OCI-M1 (cell line): ENCODE results near the gene STUM.

ENCODE experiments used
- DNase-seq: peaks from one replicate; lab custom pipeline; 2025; lab: John Stamatoyannopoulos, UW

The STUM gene

GRCh38 chr1:226560243-226560642, 11.7 kb downstream of the STUM start:
- DNase-seq = no peak

DNA sequence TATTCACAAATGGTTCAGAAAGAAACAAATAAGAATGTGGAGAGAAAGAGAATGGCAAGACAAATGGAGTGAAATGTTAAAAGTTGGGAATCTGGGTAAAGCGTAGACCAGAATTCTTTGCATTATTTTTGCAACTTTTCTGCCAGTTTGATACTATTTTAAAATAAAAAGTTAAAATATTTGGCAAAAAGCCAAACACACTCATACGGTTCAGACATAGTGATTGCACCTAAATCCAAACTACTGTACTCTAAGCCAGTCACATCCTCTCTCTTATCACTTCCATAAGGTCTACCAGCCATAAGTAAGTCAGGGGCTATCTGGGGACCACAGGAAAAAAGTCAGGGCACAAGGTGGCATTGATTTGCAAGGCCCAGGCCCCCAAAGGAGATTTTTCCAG, 14.4 kb downstream of the STUM start:
- no peak for DNase-seq

- DNase-seq = no peak
These were observed 15.1 kb downstream of the STUM start for GRCh38 chr1:226563666-226564065.

GRCh38 chr1:226565476-226565875, 16.9 kb downstream of the STUM start:
- no peak for DNase-seq

DNA sequence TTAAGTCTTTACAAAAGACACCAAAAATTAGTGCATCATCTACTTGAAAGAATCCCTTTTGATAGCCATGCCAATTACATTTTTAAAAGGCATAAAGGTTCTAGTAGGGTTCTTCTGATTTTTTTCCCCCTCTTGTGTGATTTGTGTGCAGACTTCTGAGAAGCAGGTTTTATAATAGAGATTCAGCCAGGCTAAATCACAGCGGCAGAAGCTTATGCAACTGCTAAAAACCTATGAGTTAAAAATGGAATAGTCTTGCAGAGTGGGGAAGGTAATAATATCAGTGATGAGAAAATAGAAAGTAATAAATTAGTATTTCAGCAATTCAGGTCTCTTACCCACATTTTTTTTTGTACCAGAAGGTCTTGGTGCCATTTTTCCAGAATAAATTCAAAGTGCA, 17.7 kb downstream of the STUM start:
- no peak for DNase-seq

DNA sequence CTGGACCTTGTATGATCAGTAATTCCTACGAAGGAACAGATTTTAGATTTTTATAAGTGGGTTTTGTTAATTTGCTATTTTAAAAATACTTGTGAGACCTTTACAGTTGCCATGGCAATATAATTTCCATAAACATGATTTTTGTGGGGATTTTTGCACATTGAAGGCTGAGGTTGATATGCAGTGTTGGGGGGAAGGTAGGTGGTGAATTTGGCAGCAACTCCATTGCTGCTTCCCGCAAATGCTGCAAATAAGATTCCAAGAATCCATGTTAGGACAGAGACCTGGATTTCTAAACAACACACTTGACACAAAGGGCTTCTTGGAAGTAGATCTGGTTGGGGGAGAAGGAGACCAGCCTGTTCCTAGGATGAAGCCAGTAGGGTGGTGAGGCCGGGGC, 18.2 kb downstream of the STUM start:
- no peak for DNase-seq

DNA sequence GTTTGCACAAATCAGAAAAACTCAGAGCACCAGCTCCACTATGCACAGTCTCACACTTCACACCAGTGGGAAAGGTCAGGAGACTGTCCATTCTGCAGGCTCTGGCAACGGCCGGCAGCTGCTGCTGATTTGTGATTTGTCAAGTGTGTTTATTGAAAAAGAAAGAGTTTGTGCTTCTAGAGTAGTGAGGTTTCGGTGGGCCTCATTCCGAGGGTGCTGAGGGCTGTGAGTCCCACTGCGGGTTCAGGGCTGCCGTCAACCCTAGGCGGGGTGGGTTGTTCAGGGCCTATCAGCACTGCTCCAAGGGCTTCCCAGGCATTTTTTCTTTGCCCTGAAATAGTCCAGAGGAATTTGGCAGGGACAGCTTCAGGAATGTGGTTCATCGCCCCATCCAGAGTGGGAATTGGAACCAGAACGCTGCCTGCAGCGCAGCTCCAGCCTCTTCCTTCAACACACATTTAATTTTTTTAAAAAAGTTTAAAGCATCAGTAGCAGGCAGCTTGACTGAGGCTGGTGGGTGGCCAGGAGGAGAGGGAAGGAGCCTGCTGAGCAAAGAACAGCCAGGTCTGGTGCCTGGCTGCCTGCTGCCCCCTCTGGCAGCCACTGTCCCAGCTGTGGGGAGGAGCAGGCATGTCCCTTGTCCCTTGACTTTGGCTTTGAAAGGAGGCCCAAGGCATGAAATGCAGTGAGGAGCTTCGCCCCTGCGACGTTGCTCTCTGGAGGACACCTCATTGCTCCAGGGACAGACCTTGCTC, 19.7 kb downstream of the STUM start:
- DNase-seq = peak; percentile 17

GRCh38 chr1:226568975-226569741, 20.6 kb downstream of the STUM start:
- no peak for DNase-seq

DNA sequence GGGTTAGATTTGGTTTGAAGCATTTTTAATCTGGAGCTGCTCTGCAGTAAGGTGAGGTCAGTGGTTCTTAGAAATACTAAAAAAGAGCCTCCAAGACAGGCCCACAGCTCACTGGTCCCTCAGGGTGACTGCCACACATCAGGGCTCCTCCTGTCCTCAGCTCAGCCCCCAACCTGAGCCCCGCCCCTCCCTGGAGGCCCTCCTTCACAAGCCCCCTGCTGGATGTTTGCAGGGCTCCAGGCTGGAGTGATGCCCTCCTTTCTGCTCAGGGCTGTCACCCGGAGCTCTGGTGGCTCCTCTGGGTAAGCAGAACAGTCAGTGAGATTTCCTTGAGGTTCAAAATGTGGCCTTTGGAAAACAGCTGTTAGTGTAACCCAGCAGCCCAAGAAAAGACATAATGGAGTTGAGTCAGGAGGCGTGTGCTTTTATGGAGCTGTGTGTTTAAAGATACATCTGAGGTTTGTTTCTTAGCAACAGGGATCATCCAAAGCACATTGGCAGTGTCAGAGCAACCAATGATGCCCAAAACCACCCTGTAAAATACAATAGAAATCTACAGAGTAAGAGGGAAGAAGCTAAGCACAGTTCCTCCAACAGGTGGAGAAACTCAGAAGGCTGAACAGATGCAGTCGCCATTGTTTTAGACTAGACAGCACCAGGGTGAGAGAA, 21.4 kb downstream of the STUM start:
- no peak for DNase-seq

GRCh38 chr1:226571893-226572292, 23.3 kb downstream of the STUM start:
- DNase-seq = no peak

GRCh38 chr1:226572325-226572726, 23.8 kb downstream of the STUM start:
- DNase-seq = no peak

DNA sequence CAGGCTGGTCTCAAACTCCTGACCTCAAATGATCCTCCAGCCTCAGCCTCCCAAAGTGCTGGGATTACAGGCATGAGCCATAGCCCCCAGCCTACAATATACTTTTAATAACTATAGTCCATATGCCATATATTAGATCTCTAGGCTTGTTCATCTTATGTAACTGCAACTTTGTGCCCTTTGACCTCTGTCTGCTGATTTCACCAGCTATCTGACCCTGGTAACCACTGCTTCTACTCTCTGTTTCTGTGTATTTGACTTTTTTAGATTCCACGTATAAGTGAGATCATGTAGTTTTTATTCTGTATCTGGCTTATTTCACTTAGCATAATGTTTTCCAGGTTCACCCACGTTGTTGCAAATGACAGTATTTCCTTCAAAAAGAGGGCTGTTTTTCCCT, 25.5 kb downstream of the STUM start:
- DNase-seq = no peak

DNA sequence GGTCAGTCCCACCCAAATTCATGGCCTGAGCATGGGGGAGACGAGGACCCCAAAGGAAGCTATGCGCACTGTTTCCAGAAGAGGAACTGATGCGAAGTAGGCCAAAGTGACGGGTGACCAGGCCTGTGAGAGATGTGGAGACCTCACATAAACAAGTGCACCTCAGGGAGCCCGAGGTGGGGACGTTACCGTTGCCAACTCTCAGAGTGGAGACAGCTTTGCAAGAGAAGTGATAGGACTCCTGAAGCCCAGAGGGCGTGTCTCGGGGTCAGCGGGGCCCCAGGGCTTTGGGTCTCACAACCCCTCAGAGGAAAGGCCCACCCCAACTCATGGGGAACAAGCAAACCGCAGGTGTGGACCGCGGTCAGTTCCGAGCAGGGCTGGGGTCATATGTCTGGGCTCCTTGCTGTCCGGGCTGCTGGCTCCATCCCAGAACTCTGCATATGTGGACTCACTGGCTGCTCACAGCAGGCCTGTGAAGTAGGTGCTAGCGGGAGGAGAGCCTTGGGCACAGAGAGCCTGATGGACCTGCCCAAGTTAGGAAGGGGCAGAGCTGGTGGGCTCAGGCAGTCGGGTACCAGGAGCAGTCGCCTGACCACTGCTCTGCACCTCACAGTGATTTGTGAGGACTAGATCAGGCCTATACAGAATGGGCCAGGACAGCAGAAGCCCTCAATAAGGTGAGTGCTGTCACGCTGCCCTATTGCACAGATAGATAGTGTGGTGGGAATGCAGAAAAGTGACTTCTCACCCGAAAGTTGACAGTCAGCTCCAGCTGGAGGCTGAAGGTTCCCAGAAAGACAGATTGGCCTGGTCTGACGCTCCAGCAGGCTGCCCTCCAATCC, 26.2 kb downstream of the STUM start:
- DNase-seq = no peak

- no peak for DNase-seq
These were observed 26.8 kb downstream of the STUM start for GRCh38 chr1:226575436-226575720.

- no peak for DNase-seq
These were observed 27.3 kb downstream of the STUM start for GRCh38 chr1:226575739-226576378.

- no peak for DNase-seq
These were observed 28.0 kb downstream of the STUM start for GRCh38 chr1:226576601-226577000.

DNA sequence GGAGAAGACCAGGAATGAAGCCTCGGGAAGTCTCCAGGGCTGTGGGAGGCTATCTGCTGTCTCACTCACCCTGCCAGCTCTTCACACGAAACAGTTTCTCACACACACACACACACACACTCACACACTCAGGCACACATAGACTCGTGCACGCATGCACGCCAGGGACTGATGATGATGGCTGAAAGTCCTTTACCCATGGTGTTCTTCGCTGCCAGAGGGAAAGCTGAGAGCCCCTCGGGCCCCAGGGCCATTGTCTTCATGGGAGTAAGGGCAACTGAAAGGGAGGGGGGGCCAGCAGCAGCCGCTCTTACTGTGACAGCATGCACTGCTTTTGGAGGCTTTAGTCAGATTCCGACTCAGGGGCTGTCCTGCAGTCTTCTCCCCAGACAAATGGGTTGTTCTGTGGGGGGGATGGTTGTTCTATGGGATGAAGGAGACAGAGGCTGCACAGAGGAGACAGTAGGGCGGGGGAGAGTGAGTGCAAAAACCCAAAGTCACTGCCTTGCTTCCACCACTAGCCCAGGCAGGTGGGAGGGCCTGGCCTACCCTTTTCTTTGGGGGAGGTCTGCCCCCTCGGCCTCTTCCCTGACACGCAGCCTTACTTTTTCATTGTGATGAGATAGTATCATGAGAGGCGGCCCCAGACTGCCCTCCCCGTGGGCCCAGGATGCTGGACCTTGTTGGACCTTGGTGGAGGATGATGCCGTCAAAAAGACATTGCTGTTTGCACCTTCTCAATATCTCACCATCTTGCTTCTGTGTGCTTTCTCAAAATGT, 29.0 kb downstream of the STUM start:
- DNase-seq = no peak

DNA sequence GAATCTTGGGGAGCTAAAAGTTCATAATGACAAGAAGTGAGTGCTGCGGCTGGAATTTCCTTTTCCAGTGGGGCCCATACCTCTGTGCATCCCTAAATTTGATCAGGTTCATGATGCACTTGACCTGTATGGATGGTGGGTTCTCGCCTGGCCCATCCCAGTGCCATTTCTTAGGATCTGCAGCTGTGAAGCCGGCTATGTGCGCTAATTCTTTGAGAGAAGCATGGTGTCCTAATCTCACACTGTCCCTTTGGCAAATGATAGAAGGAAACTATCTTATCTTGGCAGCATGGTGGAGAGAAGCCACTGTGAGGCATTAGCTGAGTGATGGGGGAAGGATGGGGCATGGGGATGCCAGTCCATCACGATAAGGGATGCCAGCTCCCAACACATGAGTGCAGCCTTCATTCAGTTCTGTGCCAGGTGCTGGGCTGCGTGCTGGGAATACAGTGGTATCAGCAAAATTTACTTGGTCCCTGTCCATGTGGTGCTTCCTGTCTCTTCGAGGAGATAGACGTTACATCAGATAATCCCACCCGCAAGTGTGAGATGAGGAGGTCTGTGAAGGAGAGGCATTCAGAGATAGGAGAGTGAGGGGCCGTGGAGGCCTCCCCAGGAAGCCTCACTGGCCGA, 30.5 kb downstream of the STUM start:
- DNase-seq = peak; percentile 34

DNA sequence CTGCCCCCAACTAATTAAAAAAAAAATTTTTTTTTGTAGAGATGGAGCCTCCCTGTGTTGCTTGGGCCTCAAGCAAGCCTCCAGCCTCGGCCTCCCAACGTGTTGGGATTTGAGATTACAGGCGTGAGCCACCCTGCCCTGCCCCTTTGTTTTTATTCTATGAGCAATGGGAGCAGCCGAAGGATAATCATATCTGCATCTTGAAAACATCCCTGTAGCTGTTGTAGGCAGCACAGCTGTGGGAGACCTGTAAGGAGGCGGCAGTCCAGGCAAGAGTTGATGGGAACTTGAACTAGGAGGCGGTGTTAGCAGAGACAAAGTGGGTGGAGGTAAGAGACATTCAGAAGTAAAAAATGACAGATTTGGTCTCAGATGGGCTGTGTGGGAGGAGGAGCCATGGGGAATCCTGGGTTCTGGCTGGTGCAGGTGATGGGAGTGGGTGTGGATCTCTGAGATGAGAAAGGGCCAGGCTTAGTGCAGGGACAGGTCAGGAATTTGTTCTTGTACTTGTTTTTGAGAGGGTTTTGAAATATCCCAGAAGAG, 31.3 kb downstream of the STUM start:
- no peak for DNase-seq

GRCh38 chr1:226580625-226581270, 32.2 kb downstream of the STUM start:
- DNase-seq = no peak
